ENCODE measurements around the gene USP54.

Gene USP54

GRCh38 chr10:73495884-73496674 is 95.1 kb downstream of the USP54 start, which contains the start of gene PPP3CB (continued):
- TF ChIP-seq ZBTB11 (tag by site-specific recombination; conservative IDR thresholded peaks at IDR 0.05; ENCODE audit: low read depth) (peak; percentile 9; the same call in 1 of the 2 replicates), ZNF561 (tag by site-specific recombination; IDR thresholded peaks at IDR 0.05; ENCODE audit: borderline replicate concordance) (peak; percentile 35; the same call in 1 of the 2 replicates), SALL2 (tag by site-specific recombination; IDR thresholded peaks at IDR 0.05; ENCODE audit: borderline replicate concordance) (no peak), ZNF214 (tag by site-specific recombination; IDR thresholded peaks at IDR 0.05; ENCODE audit: borderline replicate concordance) (no peak), PRDM4 (tag by site-specific recombination; IDR thresholded peaks at IDR 0.05) (no peak), ZNF529 (tag by site-specific recombination; IDR thresholded peaks at IDR 0.05; ENCODE audit: insufficient replicate concordance) (no peak), ZNF140 (tag by site-specific recombination; IDR thresholded peaks at IDR 0.05) (no peak), ZNF2 (tag by site-specific recombination; IDR thresholded peaks at IDR 0.05) (no peak), ZNF341 (tag by site-specific recombination; IDR thresholded peaks at IDR 0.05; ENCODE audit: low read depth) (no peak), ZNF639 (tag by site-specific recombination; IDR thresholded peaks at IDR 0.05) (peak; percentile 24; the same call in 1 of the 2 replicates), ELK4 (IDR thresholded peaks at IDR 0.05; ENCODE audit: borderline replicate concordance, low read depth, low read length) (no peak), ZBTB21 (tag by site-specific recombination; IDR thresholded peaks at IDR 0.05) (no peak), ZBTB48 (tag by site-specific recombination; IDR thresholded peaks at IDR 0.05) (peak; percentile 100), ZNF473 (tag by site-specific recombination; IDR thresholded peaks at IDR 0.05) (no peak), ZNF701 (tag by site-specific recombination; IDR thresholded peaks at IDR 0.05) (no peak), OSR2 (tag by site-specific recombination; IDR thresholded peaks at IDR 0.05) (no peak), KLF9 (tag by site-specific recombination; IDR thresholded peaks at IDR 0.05; ENCODE audit: low read depth) (peak; percentile 50; the same call in 1 of the 2 replicates), ZBTB26 (tag by site-specific recombination; optimal IDR thresholded peaks at IDR 0.05) (no peak), ZNF274 (IDR thresholded peaks at IDR 0.05; ENCODE audit: low read length) (no peak), ZNF274 (tag by site-specific recombination; IDR thresholded peaks at IDR 0.05; ENCODE audit: borderline replicate concordance) (no peak), ZNF768 (tag by site-specific recombination; IDR thresholded peaks at IDR 0.05) (no peak), ZNF560 (tag by site-specific recombination; IDR thresholded peaks at IDR 0.05; ENCODE audit: borderline replicate concordance) (no peak), ZNF23 (tag by site-specific recombination; IDR thresholded peaks at IDR 0.05; ENCODE audit: borderline replicate concordance) (no peak), ZNF776 (tag by site-specific recombination; IDR thresholded peaks at IDR 0.05; ENCODE audit: borderline replicate concordance) (no peak), ZNF76 (tag by site-specific recombination; IDR thresholded peaks at IDR 0.05; ENCODE audit: borderline replicate concordance, low read depth) (peak; percentile 95), ZFHX2 (tag by site-specific recombination; conservative IDR thresholded peaks at IDR 0.05) (peak; percentile 79), ZNF501 (tag by site-specific recombination; IDR thresholded peaks at IDR 0.05) (peak; percentile 46; the same call in 1 of the 2 replicates), ZNF423 (tag by site-specific recombination; IDR thresholded peaks at IDR 0.05) (no peak)

Data from HEK293 (cell line).